ENCODE measurements around the gene H6PD.

Gene H6PD

GRCh38 chr1:9302745-9303524 lies 68.4 kb downstream of the H6PD start:
- no peak for DNase-seq

- no peak for DNase-seq
These were observed 69.3 kb downstream of the H6PD start for GRCh38 chr1:9303916-9304315.

DNA sequence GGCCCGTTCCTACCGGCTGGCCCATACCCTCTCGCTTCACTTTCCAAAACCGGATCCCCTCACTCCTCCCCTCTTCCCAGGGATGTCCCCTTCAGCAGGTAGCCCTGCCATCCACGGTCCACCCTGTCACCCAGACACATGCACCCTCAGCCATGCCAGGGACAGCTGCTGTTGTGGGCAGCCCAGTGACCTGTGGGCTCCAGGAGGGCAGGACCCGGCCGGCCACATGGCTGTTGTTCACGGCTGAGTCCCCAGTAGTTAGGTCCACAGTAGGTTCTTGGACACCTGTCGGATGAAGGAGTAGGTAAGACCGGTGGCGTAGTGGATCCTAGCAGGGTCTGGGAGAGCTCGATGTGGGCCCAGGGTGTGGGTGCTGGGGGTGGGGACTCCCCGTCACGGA lies 70.6 kb downstream of the H6PD start:
- no peak for DNase-seq

DNA sequence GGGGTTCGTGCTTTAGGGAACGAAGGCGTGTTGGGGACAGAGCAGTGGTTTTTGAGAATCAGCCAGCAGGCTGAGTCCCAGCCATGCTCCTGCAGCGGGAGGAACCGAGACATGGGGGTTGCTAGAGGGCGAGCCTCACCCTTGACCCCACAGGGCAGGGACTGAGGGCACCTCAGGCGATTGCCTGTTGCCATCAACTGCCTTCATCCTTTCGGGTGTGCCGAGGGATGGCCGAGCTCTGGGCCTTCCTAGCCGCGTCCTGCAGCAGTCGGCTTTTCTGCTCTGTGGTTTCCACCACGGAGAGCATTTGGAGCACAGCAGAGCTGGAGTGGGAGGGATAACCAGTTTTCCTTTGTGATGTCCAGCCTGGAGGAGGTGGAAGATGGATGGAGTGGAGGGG lies 71.4 kb downstream of the H6PD start:
- DNase-seq: no peak

DNA sequence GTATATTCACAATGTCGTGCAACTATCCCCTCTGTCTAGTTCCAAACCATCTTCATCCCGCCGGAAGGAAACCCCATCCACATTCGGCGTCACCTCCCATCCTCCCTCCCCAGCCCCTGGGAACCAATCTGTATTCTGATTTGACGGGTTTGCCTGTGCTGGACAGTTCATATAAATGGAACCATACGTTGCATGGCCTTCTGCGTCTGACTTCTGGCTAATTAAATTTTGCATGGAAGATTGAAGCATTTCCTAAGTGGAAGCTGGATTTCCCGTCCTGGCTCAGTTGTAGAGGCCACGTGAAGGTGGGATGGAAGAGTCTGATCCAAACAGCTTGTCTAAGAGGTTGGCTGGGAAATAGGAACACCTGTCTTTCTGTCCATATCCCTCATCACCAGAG lies 72.7 kb downstream of the H6PD start:
- DNase-seq: no peak

DNA sequence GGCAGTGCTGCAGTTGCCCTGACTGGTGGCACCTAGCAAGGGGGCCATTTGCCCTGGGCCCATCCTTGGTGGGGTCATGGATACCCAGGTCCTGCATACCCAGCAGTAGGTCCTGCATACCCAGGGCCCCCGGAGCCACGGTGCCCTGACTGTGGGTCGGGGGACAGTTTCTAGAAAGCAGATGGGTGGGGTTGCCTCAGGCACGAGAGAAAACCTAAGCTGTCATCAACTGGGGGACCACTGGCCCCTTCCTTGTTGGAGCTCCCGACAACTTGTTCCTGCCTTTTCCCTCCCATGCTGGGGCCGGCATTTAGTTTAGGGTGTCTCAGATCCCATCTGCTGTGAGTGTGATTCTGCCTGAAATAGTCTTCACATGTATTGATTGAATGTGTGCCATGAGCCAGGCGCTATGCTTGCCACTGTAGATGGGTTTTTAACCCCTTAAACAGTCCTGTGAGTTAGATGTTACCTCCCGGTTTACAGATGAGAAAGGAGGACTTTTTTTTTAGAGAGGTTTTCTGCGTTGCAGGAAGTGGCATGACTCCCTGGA lies 73.7 kb downstream of the H6PD start:
- DNase-seq: no peak

- no peak for DNase-seq
These were observed 74.5 kb downstream of the H6PD start for GRCh38 chr1:9309080-9309479.

DNA sequence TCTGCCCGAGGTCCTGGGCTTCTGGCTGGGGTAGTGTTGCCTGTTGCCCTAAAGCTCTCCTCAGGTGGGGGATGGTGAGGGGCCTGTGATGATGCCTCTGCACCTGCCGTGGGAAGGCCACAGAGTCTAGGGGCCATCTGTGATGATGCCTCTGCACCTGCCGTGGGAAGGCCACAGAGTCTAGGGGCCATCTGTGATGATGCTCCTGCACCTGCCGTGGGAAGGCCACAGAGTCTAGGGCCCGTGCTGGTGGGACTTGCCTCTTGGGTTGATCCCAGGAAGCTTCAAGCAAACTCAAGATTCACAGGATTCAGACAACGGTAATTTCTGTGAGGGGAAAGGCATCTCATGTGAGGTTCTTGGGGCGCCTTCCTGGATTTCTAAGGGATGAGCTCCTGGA lies 75.4 kb downstream of the H6PD start:
- no peak for DNase-seq

DNA sequence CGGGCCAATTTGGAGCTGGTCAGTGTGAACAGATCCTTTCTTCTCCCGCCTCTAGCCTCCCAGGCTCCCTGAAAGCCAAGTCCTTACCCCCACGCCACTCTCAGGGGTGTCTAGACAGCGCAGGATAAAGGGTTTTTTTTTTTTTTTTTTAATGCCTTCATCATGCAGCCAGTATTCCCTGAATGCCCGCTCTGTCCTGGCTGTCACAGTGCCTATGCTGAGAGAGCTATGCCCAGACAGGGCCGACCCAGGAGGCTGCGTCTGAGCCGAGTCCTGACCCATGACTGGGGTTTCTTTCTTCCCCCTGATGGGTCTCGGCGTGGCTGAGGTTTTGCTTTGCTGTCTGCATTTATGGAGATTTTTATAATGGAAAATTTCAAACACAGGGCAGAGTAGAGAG lies 76.5 kb downstream of the H6PD start:
- DNase-seq: no peak

GRCh38 chr1:9311479-9311878 lies 76.9 kb downstream of the H6PD start:
- no peak for DNase-seq

DNA sequence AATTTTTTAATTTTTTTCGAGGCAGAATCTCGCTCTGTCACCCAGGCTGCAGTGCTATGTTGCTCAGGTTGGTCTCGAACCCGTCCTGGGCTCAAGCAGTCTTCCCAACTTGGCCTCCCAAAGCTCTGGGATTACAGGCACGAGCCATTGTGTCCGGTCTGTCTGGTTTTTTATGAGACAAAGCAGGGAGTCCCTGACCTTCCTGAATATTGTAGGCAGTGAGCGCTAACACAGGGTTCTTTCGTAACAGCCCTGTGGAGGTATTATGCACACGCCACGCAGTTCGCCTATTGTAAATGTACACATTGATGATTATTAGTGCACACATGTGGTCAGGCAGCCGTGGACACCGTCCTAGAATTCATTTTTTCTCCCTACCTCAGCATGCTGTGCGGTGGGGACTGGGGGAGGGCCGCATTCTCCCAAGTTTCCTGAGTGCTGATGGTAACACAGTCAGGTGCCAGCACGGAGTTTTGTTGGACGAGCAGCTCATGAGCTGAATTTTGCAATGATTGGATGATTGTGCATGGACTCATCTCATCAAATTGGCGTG lies 77.7 kb downstream of the H6PD start:
- no peak for DNase-seq

GRCh38 chr1:9313576-9313975 lies 79.0 kb downstream of the H6PD start:
- DNase-seq: no peak

DNA sequence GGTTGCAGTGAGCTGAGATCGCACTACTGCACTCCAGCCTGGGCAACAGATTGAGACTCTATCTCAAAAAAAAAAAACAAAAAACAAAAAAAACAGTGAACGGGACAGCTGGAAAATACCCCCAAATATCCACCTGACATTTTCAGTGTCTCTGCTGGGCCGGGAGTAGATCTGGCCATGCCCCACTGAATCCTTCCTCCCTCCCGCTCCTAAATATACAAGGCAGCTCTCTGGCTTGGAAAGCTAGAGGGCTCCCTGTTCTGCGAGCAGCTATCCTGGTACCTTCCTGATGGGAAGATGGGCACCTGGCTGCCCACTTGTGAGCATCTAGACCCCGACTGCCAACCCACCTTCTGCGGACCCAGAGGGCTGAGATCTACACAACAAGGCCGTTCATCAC lies 79.5 kb downstream of the H6PD start:
- no peak for DNase-seq

GRCh38 chr1:9314711-9315379 lies 80.3 kb downstream of the H6PD start:
- DNase-seq: no peak

DNA sequence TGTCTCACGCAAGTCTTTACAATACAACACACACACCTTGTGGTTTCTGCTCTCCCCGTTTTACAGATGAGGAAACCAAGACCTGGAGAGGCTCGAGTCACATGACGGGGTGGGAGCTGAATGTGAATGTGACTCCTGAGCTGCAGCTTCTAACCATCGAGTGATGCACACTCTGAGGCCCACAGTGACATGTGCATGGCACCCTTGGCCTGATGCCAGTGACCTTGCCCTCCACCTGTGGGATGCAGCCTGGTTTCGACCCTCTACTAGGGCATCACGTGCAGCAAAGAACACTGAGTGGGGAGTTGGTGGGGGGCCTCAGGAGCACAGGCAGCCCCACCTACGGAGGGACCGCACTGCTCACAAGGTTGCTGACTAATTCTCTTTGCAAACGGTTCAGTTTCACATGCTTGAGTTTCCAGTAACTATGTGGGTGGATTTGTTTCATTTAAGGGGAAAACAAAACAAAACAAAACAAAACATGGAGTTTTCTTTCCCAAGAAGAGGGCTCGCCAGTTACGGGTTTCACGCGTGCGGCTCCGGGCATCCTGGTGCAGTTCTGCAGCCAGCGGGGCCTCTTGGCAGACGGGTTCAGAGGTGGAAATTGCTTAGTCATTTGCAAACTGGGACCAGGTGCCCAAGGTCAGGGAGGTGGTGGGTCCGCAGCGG lies 81.0 kb downstream of the H6PD start:
- no peak for DNase-seq

- no peak for DNase-seq
These were observed 81.5 kb downstream of the H6PD start for GRCh38 chr1:9316080-9316444.

DNA sequence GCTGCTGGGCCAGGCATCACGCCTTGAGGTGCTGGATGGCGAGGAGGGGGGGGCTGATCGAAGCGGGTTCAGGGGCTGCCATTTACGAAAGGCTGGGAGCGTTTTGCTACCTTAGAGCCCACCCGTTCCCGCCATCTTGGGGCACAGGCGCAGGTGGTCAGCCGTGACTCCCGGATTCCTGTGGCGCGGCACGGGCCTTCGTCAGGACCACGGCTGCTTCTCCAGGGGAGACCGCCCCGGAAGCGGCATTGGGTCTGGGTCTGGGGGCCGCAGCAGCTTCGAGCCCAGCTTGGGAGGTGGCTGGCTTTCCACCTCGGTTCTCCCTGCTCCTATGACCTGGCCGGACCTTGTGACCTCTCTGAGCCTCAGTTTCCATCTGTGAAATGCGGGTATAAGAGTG lies 81.9 kb downstream of the H6PD start:
- no peak for DNase-seq

GRCh38 chr1:9317072-9317471 lies 82.5 kb downstream of the H6PD start:
- DNase-seq: no peak

DNA sequence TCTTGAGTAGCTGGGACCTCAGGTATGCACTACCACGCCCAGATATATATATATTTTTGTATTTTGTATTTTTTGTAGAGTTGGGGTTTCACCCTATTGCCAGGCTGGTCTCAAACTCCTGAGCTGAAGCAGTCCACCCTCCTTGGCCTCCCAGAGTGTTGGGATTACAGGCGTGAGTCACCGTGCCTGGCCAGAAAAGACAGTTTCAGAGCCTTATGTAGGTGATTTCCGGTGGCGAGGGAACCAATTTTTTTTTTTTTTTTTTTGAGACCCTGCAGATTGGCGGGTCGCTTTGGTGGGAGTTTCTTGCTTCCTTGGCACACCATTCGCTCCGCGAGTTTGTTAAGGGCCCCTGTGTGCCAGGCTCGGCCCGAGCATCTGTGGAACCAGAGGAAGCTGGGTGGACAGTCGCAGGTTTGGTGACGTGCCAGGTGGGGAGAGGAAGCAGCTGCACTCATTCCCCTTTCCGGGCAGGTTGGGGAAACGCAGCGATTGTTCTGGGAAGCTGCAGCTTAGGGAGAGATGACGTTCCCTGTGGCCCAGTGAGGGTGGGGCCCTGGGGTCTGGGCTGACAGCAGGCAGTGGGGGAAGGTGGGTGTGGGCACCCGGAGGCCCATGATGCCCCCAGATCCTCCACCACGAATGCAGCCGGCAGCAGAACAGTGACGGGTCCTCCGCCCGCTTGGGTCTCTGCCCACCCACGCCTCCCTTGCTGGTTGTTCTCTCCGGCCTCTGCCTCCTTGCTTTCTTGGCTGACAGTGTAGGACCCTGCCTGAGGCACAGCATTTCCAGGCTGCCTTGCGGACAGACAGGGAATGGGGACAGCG lies 83.2 kb downstream of the H6PD start:
- no peak for DNase-seq

- DNase-seq: no peak
These were observed 84.7 kb downstream of the H6PD start for GRCh38 chr1:9319208-9319788.

GRCh38 chr1:9319789-9320519 lies 85.4 kb downstream of the H6PD start:
- DNase-seq: peak; percentile 17

All from NCI-H345 (cell line).